GM21447 (cell line): ENCODE measurements around the gene NIN.

Experiments
- ATAC-seq: cut with Tn5 transposase; IDR thresholded peaks from one replicate; pipeline ENCODE4 v1.9.1; 2021; ENCODE audit not compliant: unreplicated experiment

NIN gene

GRCh38 chr14:50844391-50844790 is 13.4 kb upstream of the NIN start:
- no peak for ATAC-seq

- no peak for ATAC-seq
These were observed 8.7 kb upstream of the NIN start for GRCh38 chr14:50839691-50840090.

GRCh38 chr14:50839048-50839447 is 8.1 kb upstream of the NIN start:
- no peak for ATAC-seq

- ATAC-seq: no peak
These were observed 7.0 kb upstream of the NIN start for GRCh38 chr14:50837850-50838470.

- no peak for ATAC-seq
These were observed 6.3 kb upstream of the NIN start for GRCh38 chr14:50837271-50837670.

GRCh38 chr14:50836515-50836914 is 5.6 kb upstream of the NIN start:
- ATAC-seq: no peak

GRCh38 chr14:50835280-50835679 is 4.3 kb upstream of the NIN start:
- ATAC-seq: peak; percentile 36

GRCh38 chr14:50834802-50835276 is 3.9 kb upstream of the NIN start:
- ATAC-seq: no peak

GRCh38 chr14:50832935-50833630 is 2.1 kb upstream of the NIN start:
- no peak for ATAC-seq

GRCh38 chr14:50831726-50832168 is 785 bp upstream of the NIN start:
- no peak for ATAC-seq

GRCh38 chr14:50830044-50830931 is 674 bp downstream of the NIN start:
- ATAC-seq: peak; percentile 39

GRCh38 chr14:50829489-50830043 is 1.4 kb downstream of the NIN start:
- ATAC-seq: no peak

GRCh38 chr14:50828721-50829488 is 2.1 kb downstream of the NIN start:
- no peak for ATAC-seq

GRCh38 chr14:50826681-50827080 is 4.3 kb downstream of the NIN start:
- no peak for ATAC-seq

- no peak for ATAC-seq
These were observed 5.7 kb downstream of the NIN start for GRCh38 chr14:50825307-50825706.

- ATAC-seq: peak; percentile 68
These were observed 7.0 kb downstream of the NIN start for GRCh38 chr14:50823762-50824636.

GRCh38 chr14:50823051-50823761 is 7.8 kb downstream of the NIN start:
- ATAC-seq: peak; percentile 17

- peak; percentile 24 for ATAC-seq
These were observed 8.4 kb downstream of the NIN start for GRCh38 chr14:50822501-50823042.
